K562 (cell line): ENCODE measurements around the gene TBC1D7. TPM values are rescaled to one million over a fixed set of nuclear protein-coding genes. Genes with fewer than 3 reads are reported as not detected.

Experiments used
- ATAC-seq: fragments of 200-7000 bp; cut with Tn5 transposase; 3 replicates; pipeline ENCODE4 v1.9.1; 2020; ENCODE audit warnings: moderate library complexity
- BruUV-seq: library from RNA; stranded (reverse); fragments of 400-500 nt; replicated peaks from 2 replicates; lab custom pipeline; 2021; lab: Mats Ljungman, UMichigan
- CTCF ChIA-PET: fragments of 300-600 bp; formaldehyde crosslinking; extraction: SDS; loops from one replicate; lab custom pipeline; 2021; ENCODE audit warnings: low intra/inter-chr PET ratio; lab: Yijun Ruan, JAX
- POLR2A ChIA-PET: fragments of 300-600, 350-650 bp; sonication (Branson Sonifier 250); formaldehyde crosslinking; extraction: SDS; loops from one replicate; lab custom pipeline; 2021; ENCODE audit warnings: antibody characterized with exemption, inconsistent platforms; lab: Yijun Ruan, JAX
- DNase-seq, 4 experiments: peaks; one replicate each; pipeline versions ENCODE4 v3.0.0 to v3.0.0-alpha.2; 2011 to 2018; ENCODE audit warnings: low spot score in 3 of 4, mixed read lengths in 3 of 4; ENCODE audit errors: extremely low read depth in 1 of 4
- FAIRE-seq: peaks from 2 replicates; lab custom pipeline; 2011; peaks lifted over from hg19 to GRCh38; lab: Jason Lieb, UNC
- H2AFZ ChIP-seq: 2 replicates; pipeline ENCODE4 v1.6.0; 2011; ENCODE audit warnings: low read depth, low read length, control low read depth, inconsistent platforms
- H3K27ac ChIP-seq: fragments of 200-600 bp; 3 replicates; pipeline ENCODE4 v1.8.0; 2011; ENCODE audit warnings: low read depth, mild to moderate bottlenecking, control low read depth, inconsistent platforms, low read length, moderate library complexity, mixed read lengths; ENCODE audit errors: extremely low read depth
- H3K27me3 ChIP-seq, 2 experiments: fragments of 300-600 bp in 1 of 2; 2 replicates in 1 of 2; 3 replicates in 1 of 2; pipeline versions ENCODE4 v1.6.0 to v1.8.0; 2011; ENCODE audit warnings: inconsistent platforms in 2 of 2, low read length in 2 of 2, mild to moderate bottlenecking in 1 of 2, mixed read lengths in 1 of 2, moderate library complexity in 1 of 2; ENCODE audit not compliant: control insufficient read depth in 2 of 2, insufficient read depth in 2 of 2
- H3K36me3 ChIP-seq: fragments of 300-600 bp; 3 replicates; pipeline ENCODE4 v1.8.0; 2011; ENCODE audit warnings: mild to moderate bottlenecking, low read length, inconsistent platforms; ENCODE audit not compliant: control insufficient read depth, insufficient read depth
- H3K4me1 ChIP-seq, 2 experiments: fragments of 200-600 bp in 1 of 2; replicated peaks in 1 of 2; 2 replicates in 1 of 2; 3 replicates in 1 of 2; pipeline versions ENCODE4 v1.5.1 to v1.8.0; 2011; ENCODE audit warnings: inconsistent platforms in 2 of 2, low read length in 2 of 2, mild to moderate bottlenecking in 1 of 2, mixed read lengths in 1 of 2, moderate library complexity in 1 of 2; ENCODE audit not compliant: control insufficient read depth in 2 of 2, insufficient read depth in 2 of 2
- H3K4me2 ChIP-seq: 2 replicates; pipeline ENCODE4 v1.6.1; 2011; ENCODE audit warnings: low read length, control low read depth, inconsistent platforms, mixed read lengths; ENCODE audit not compliant: insufficient read depth
- H3K4me3 ChIP-seq: fragments of 200-600 bp; sonication (generic), shearing (Covaris generic); 2 replicates; pipeline ENCODE4 v1.5.1; 2016; ENCODE audit warnings: control low read depth, inconsistent platforms
- H3K79me2 ChIP-seq: fragments of 200-600 bp; 3 replicates; pipeline ENCODE4 v1.8.0; 2011; ENCODE audit warnings: low read length, inconsistent platforms; ENCODE audit not compliant: control insufficient read depth, insufficient read depth
- H3K9ac ChIP-seq, 2 experiments: 2 replicates each; pipeline versions ENCODE4 v1.6.0 to v1.6.1; 2011; ENCODE audit warnings: low read depth in 2 of 2, low read length in 2 of 2, control low read depth in 1 of 2, inconsistent platforms in 1 of 2, mild to moderate bottlenecking in 1 of 2, mixed read lengths in 1 of 2; ENCODE audit not compliant: insufficient read depth in 1 of 2
- H3K9me1 ChIP-seq: one replicate; pipeline ENCODE4 v1.6.0; 2011; ENCODE audit warnings: inconsistent platforms, mild to moderate bottlenecking, low read length, moderate library complexity; ENCODE audit not compliant: control insufficient read depth, insufficient read depth
- H3K9me3 ChIP-seq: replicated peaks from 2 replicates; pipeline ENCODE4 v1.5.1; 2011; ENCODE audit warnings: low read depth, low read length, inconsistent platforms; ENCODE audit not compliant: control insufficient read depth, insufficient read depth
- H4K20me1 ChIP-seq: replicated peaks from 2 replicates; pipeline ENCODE4 v1.6.1; 2011; ENCODE audit warnings: low read length, inconsistent platforms, mixed read lengths; ENCODE audit not compliant: control insufficient read depth, insufficient read depth
- ARID4B ChIP-seq: sonication (generic); formaldehyde crosslinking; IDR thresholded peaks from 2 replicates; pipeline ENCODE4 v1.8.0; 2022; ENCODE audit warnings: mild to moderate bottlenecking, missing genetic modification reagents
- ATF6 ChIP-seq: sonication (generic); formaldehyde crosslinking; IDR thresholded peaks from 2 replicates; pipeline ENCODE4 v1.4.0; 2020; ENCODE audit warnings: mild to moderate bottlenecking, missing genetic modification reagents
- FOXK2 ChIP-seq, 2 experiments: fragments of 450-650 bp; IDR thresholded peaks in 1 of 2; conservative IDR thresholded peaks in 1 of 2; 2 replicates each; pipeline ENCODE4 v1.6.1; 2016; ENCODE audit warnings: low read depth in 2 of 2, mild to moderate bottlenecking in 1 of 2
- GATAD2A ChIP-seq: fragments of 450-650 bp; IDR thresholded peaks from 2 replicates; pipeline ENCODE4 v1.6.1; 2017
- HNRNPL ChIP-seq: fragments of 200-400 bp; formaldehyde crosslinking; IDR thresholded peaks from 2 replicates; pipeline ENCODE4 v1.6.1; 2017; ENCODE audit warnings: low read depth, mild to moderate bottlenecking, low read length
- LEF1 ChIP-seq: fragments of 450-650 bp; IDR thresholded peaks from 2 replicates; pipeline ENCODE4 v1.6.1; 2016; ENCODE audit warnings: mild to moderate bottlenecking
- POLR2A ChIP-seq: fragments of 450-650 bp; conservative IDR thresholded peaks from 2 replicates; pipeline ENCODE4 v1.6.1; 2016
- POU5F1 ChIP-seq: fragments of 150-350 bp; IDR thresholded peaks from 2 replicates; pipeline ENCODE4 v1.6.1; 2014; ENCODE audit warnings: borderline replicate concordance, low read length, low read depth, mild to moderate bottlenecking; ENCODE audit not compliant: partially characterized antibody
- ZNF449 ChIP-seq: fragments of 250-450 bp; sonication (Bioruptor Pico); IDR thresholded peaks from 2 replicates; pipeline ENCODE4 v1.8.0; 2022; ENCODE audit warnings: moderate library complexity, mild to moderate bottlenecking, inconsistent platforms
- WGBS: fragments of 100-300 bp; shearing (Covaris generic); methylation state at CpG from one replicate; pipeline ENCODE4 v1.1.6; 2016; ENCODE audit warnings: low coverage, mixed read lengths; ENCODE audit not compliant: insufficient coverage; ENCODE audit errors: missing lambda C conversion rate; 5-methylcytosine and 5-hydroxymethylcytosine counted together
- in situ Hi-C: fragments of 300-500 bp; cut with MboI; formaldehyde crosslinking; loops from 4 replicates; pipeline ENCODE4 v1.15.0; 2018; ENCODE audit warnings: inconsistent platforms, mixed read lengths
- intact Hi-C: fragments of 100-400 bp; cut with micrococcal nuclease; formaldehyde crosslinking; loops from 2 replicates; pipeline ENCODE4 v1.14.2; 2022
- polyA plus RNA-seq, 8 experiments: library from polyadenylated mRNA; depleted of rRNA in 4 of 8; stranded (reverse) in 5 of 8; unstranded in 3 of 8; fragments of >200 nt; fragmentation: Nextera tagmentation in 2 of 8; fragmentation: Illumina TruSeq in 1 of 8; extraction: Ambion mirVana in 2 of 8; extraction: Trizol in 1 of 8; gene quantifications; 2 replicates each; pipeline versions ENCODE4 v1.2.1 to v1.2.3, GENCODE V29; 2011 to 2014; ENCODE audit warnings: inconsistent platforms in 1 of 8, missing spikeins in 1 of 8
- total RNA-seq, 7 experiments: library from RNA; depleted of rRNA in 6 of 7; stranded (reverse); fragments of >200 nt in 6 of 7; fragmentation: Illumina TruSeq in 2 of 7; extraction: Trizol in 2 of 7; gene quantifications; 2 replicates each; pipeline versions ENCODE4 v1.2.1 to v1.2.3, GENCODE V29; 2011 to 2021; ENCODE audit warnings: low replicate concordance in 1 of 7
- TF ChIP-seq, protein P1 (sequence below): sonication (generic); formaldehyde crosslinking; IDR thresholded peaks from 2 replicates; pipeline ENCODE4 v1.8.1; 2022; ENCODE audit warnings: missing genetic modification reagents

Gene TBC1D7
- total and polyA plus RNA-seq, 9 of the 15 experiments (the other 6 are each of a cell fraction or from before 2014, with no cell fraction given), result 49.4 to 107 (median 61.1) TPM

- peaks cover 11% of the 10 kb centered on the region for H3K9me3 ChIP-seq
- H3K4me1 ChIP-seq, result peaks cover 7 to 11% of the 10 kb centered on the region in 2 experiments; a peak in 3 of 5 replicates
- peak overlapping the region; percentile 30; the same call in 1 of the 2 replicates for H3K4me2 ChIP-seq
- H3K4me3 ChIP-seq, result no peak overlapping the region
- CTCF ChIA-PET, result no interaction called here
- H3K27ac ChIP-seq, result peak overlapping the region; percentile 56
- FAIRE-seq, result no peak
- 50% methylated on average over 9 of the region's 9 CpGs for WGBS
- intact Hi-C loops, result loop anchor here (5.0 kb wide), 1 partner anchor 78 kb away; no protein-coding TSS in a partner anchor
- H3K9ac ChIP-seq, result no peak overlapping the region
- no peaks in the 10 kb centered on the region for H3K9me1 ChIP-seq
- no peak overlapping the region; the same call in 1 of the 2 replicates for H2AFZ ChIP-seq
- H3K36me3 ChIP-seq, result peaks cover 65% of the 10 kb centered on the region
- H3K27me3 ChIP-seq, result no peaks in the 10 kb centered on the region
- no TSS peak for BruUV-seq
- H4K20me1 ChIP-seq, result no peaks in the 10 kb centered on the region
- in situ Hi-C loops, result no loop called here
- H3K79me2 ChIP-seq, result no peaks in the 10 kb centered on the region
- POLR2A ChIA-PET, result interaction anchor here (1.0 to 1.9 kb wide), 4 partner anchors 11 to 14 kb away, joined by 3 to 6 read pairs (median 5); no protein-coding TSS in a partner anchor
- DNase-seq, result peak in 3 of 4 experiments; percentile 21 to 51 (median 50)
- ATAC-seq, result peak; percentile 56
- no peak for TF ChIP-seq ARID4B
- TF ChIP-seq ZNF449 (CRISPR knock-in tag), result no peak
- peak; percentile 11; the same call in 1 of the 2 replicates for TF ChIP-seq LEF1
- TF ChIP-seq FOXK2 (conservative IDR thresholded peaks at IDR 0.05 in 1 of 2, IDR thresholded peaks at IDR 0.05 in 1 of 2; ENCODE audit: low read depth in 2 of 2), result no peak
- TF ChIP-seq POLR2A, result no peak
- TF ChIP-seq, protein P1, sequence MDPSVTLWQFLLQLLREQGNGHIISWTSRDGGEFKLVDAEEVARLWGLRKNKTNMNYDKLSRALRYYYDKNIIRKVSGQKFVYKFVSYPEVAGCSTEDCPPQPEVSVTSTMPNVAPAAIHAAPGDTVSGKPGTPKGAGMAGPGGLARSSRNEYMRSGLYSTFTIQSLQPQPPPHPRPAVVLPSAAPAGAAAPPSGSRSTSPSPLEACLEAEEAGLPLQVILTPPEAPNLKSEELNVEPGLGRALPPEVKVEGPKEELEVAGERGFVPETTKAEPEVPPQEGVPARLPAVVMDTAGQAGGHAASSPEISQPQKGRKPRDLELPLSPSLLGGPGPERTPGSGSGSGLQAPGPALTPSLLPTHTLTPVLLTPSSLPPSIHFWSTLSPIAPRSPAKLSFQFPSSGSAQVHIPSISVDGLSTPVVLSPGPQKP (CRISPR knock-in tag), result no peak
- no peak for TF ChIP-seq GATAD2A
- TF ChIP-seq HNRNPL, result no peak
- TF ChIP-seq POU5F1, result no peak
- TF ChIP-seq ATF6 (CRISPR knock-in tag), result 0 out of 2 replicates have a peak, but pooled peaks have one; percentile 54
These were observed 38.5 kb downstream of the TBC1D7 start for GRCh38 chr6:13289789-13290318.
